ENCODE results near the gene GAL3ST3.

- TF ChIP-seq CTCF (conservative IDR thresholded peaks at IDR 0.05 in 1 of 2, IDR thresholded peaks at IDR 0.05 in 1 of 2; ENCODE audit: low read depth in 1 of 2, low read length in 2 of 2) (no peak), EZH2 (IDR thresholded peaks at IDR 0.05; ENCODE audit: low read length, missing control alignments) (no peak)
Observed at GRCh38 chr11:66061268-66061667, 12.3 kb upstream of the GAL3ST3 start.
